Stimulated activated CD4-positive, alpha-beta T cell treated with anti-CD3 and anti-CD28 coated beads, TNF-alpha, amount 100 ng/mL, for 4 hours (primary cell): ENCODE results near the gene AGAP6.
"Not testable (repeated sequence)": the region's sequence is repeated elsewhere in the genome, so short reads cannot be mapped to it uniquely, and the experiment has no call there.

Experiments
- DNase-seq, 3 experiments: peaks; one replicate each; pipeline ENCODE4 v3.0.0-alpha.2; 2020; ENCODE audit warnings: low read depth in 3 of 3

AGAP6 gene

DNA sequence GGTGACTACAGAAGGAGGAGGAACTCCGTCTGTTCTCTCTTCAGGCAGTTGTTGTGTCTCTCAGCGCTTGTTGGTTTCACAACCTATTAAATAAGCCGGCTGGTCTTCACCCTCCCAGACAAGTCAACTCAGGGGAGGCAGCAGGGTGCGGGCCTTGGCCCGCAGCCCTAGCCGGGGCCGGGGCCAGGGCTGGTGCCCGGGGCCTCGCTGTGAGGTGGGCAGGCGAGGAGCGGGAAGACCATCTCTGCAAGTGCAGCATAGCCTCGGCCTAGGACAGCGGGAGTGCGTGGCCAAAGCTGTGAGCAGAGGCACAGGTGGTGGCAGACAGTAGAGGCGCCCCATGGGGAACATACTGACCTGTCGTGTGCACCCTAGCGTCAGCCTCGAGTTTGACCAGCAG, at the start of gene AGAP6:
AGAP6 (plus strand) TSS at position 31 of the 400 bp plus-strand sequence; CDS start at position 341, 310 bp downstream.
- DNase-seq, result not testable (repeated sequence)

DNA sequence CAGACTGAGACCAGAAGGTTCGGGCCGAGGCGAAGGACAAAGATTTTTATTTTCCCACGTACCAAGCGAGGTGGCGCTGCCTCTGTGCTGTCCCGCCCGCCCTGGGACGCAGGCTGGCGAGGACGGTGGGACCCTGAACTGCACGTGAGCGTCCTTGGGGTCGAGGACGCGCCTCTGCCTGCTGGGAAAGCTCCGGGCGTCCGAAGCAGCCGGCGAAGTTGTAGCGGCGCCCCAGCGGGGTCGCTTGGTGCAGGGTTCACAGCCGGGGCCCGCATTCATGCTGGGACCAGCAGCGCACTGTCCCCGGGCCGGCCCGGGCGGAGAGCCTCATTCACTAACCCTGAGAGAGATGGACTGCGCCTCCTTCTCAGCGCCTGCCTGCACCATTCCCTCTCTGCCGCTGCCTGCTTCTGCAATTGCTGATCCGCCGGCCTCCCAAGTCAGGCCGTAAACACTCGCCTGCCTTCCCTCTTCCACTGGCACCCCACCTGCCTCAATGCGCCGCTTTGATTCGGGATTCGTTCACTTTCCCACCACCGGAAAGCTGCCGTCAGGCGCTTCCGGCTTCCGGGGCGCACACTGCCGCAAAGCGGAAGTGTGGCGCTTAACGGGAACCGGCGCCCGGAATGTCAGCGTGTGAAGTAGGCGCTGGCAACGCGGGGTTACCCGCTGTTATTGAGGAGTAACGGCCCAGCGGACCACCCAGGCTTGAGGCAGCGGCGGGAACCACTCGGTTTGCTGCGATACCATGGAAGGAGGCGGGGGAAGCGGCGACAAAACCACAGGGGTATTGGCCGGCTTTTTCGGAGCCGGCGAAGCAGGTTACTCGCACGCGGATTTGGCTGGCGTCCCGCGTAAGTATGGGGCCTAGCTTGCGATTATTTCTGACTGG, 46.5 kb upstream of the AGAP6 start, which contains the start of the genes PARG and TIMM23B:
PARG (minus strand) TSS at position 581 of the 892 bp plus-strand sequence; CDS start at position 279, 302 bp downstream.
TIMM23B (plus strand) TSS at position 607 of the 892 bp plus-strand sequence; CDS start at position 749, 142 bp downstream.
- DNase-seq, result peak; percentile 48 to 67 (median 59)

DNA sequence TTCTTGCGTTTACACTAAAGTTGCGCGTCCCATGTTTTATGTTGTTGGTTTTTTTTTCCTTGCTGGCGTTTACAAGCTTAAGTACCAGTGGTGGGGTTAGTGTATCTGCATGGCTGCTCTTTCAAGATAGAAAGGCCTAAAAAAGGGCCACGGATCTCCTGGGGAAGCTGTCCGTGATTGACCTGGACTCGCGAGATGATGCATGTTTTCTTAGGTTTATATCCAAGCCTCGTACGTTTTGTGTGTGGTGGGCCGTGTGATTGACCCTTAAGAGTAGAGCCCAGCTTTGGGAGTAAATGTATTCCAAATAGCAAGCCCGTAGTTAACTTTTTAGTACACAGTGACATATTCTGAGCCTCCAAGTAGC, 45.9 kb upstream of the AGAP6 start:
- DNase-seq, result not testable (repeated sequence)

DNA sequence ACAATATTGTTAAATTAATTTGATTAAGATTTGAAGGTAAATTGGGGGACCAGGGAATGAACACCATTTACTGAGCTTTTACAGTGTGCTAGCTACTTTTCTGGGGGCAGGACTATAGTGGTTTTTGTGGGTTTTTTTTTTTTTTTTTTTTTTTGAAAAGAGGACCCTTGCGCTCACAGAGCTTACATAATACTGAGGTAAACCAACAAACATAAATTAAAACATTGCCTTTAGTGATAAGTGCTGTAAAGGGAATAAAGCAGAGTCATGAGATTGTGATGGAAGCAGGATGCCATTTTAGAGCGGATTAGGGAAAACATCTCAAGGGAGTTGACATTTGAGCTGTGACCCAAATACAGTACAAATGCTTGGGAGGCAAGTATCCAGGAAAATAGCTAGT, 44.6 kb upstream of the AGAP6 start:
- DNase-seq, result not testable (repeated sequence)

DNA sequence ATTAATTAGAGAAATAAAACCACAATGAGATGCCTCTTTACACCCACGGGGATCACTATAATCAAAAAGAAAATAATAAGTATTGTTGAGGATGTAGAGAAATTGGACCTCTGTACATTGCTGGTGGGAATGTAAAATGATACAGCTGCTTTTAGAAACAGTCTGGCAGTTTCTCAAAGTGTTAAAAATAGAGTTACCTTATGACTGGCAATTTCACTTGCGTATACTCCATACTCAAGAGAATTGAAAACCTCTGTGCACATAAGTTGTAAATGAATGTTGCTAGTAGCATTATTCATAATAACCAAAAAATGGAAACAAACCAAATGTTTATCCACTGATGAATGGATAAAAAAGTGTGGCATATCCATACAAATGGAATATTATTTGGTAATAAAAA, 40.1 kb upstream of the AGAP6 start:
- DNase-seq, result not testable (repeated sequence)

DNA sequence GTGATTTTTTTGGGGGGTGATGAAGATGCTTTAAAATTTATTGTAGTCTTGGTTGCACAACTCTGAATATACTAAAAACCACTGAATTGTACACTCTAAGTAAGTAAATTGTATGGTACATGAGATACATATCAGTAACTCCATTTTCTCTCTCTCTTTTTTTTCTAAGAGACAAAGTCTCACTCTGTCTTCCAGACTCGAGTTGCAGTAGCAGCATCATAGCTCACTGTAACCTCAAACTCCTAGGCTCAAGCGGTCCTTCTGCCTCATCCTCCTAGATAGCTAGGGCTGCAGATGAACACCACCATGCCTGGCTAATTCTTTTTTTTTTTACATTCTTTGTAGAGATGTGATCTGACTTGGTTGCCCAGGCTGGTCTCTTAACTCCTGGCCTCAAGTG, 39.5 kb upstream of the AGAP6 start:
- DNase-seq, result not testable (repeated sequence)

DNA sequence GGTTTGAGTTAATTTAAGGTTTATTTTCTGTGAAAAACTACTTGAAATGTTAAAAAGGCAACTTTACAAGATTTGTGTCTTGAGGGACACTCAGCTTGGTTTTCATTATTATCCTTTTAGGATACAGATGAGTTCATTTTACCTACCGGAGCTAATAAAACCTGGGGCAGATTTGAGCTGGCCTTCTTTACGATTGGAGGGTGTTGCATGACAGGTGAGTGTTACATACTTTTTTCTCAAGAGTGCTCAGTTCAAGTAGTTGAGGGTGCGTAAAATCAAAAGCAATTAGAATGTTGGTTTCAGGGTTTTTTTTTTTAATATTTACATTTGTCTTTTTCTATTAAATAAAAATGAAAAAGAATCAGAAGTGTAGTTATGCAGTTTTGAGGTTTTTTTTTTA, 36.2 kb upstream of the AGAP6 start:
- not testable (repeated sequence) for DNase-seq

DNA sequence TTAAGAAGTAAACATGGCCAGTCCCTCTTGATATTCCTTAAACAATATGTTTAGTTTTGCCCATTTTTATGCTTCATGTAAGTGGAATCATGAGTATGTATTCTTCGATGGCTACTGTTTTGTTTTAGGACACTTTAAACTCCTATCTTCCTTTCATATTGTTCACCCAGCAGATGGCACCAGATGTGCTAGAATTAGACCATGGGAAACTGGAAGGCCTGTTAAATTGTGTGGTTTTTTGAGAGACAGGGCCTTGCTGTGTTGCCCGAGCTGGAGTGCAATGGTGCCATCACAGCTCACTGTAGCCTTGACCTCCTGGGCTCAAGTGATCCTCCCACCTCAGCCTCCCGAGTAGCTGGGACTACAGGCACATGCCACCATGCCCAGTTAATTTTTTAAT, 35.1 kb upstream of the AGAP6 start:
- not testable (repeated sequence) for DNase-seq

DNA sequence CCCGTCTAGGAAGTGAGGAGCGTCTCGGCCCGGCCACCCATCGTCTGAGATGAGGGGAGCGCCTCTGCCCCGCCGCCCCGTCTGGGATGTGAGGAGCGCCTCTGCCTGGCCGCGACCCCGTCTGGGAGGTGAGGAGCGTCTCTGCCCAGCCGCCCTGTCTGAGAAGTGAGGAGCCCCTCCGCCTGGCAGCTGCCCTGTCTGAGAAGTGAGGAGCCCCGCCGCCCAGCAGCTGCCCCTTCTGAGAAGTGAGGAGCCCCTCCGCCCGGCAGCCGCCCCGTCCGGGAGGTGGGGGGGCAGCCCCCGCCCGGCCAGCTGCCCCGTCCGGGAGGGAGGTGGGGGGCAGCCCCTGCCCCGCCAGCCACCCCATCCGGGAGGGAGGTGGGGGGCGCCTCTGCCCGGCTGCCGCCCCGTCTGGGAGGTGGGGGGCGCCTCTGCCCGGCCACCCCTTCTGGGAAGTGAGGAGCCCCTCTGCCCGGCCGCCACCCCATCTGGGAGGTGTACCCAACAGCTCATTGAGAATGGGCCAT, 17.8 kb upstream of the AGAP6 start:
- not testable (repeated sequence) for DNase-seq

DNA sequence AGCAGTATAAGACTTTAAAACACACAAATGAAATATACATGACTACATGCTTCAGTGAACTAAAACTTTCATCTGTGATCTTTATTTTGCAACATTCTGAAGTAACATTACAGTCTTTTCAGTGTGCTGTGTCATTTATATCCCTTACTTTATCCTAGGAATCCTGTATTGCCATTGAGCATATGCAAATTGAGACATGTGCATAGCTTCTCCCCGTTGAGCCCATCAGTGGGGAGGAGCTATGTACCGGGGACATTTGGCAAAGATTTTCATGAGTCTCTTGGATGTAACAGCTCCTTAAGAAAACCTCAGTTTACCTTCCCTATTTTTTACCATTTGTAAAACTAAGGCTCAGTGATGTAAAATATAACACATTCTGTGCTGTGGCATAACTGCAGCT, 16.7 kb upstream of the AGAP6 start:
- DNase-seq, result not testable (repeated sequence)

DNA sequence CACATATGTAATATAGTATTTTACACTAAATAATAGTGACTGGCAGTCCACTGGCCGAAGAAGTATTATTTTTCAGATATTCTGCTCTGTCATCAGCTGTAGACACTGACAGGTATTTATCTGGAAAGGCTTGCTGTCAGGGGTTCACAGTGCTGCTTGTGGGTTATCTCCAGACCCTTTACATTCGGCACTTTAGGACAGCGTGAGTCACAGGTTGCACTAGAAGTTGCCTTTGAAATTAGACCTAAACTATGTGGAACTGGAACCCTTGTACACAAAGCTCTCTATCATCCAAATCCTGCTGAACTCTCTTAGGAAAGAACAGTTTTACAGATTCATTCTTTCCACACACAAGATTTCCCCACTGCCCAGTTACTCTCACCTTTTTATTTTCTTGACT, 16.1 kb upstream of the AGAP6 start:
- DNase-seq, result not testable (repeated sequence)

DNA sequence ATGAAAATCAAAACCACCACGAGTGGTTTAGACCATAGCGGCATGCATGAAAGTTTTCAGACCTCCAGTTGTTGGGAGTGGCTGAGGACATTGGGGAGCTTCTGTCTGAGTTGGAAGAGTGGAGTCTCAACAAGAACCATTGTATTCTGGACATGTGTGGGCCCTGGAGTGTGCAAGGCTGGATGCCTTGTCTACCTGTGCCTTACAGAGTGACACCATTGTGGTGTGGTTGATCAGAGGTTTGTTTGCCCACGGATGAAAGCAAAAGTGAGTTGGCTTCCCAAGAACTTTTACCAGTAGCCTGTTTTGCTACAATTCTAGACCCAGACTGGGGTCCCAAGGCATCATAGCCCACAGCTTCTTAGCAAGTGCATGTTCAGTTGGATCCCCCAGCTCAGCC, 10.4 kb upstream of the AGAP6 start:
- not testable (repeated sequence) for DNase-seq

DNA sequence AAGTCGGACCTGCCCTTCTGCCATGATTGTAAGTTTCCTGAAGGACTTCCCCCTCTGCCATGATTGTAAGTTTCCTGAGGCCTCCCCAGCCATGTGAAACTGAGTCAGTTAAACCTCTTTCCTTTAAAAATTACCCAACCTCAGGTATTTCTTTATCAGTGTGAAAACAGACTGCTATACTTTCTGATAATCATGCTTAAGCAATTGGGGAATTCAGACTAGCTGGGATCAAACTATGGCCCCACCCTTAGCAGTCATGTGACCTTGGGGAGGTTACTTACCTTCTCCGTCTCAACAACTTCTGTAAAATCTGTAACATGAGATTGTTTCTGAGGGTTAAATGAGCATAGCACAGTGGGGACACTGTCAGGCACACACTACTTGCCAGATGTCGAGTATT, 999 bp upstream of the AGAP6 start:
- DNase-seq, result not testable (repeated sequence)

DNA sequence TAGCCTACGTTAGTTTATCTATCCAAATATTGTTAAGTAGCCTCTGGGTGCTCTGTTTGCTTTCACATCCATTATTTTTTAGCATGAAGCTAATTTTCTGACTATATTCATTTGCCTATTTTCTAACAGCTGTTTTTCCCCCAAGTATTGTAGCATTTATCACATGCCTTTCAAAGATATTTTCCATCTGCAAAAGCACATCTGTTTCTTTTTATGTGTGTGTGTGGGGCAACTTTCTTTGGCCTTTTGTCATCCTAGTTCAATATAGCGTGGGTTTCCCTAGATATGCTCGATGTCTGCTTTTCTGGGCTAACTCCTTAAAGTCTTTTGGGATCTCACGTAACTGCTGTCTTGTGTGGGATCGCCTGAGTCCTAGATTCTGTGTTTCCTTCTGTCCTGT, 7.1 kb downstream of the AGAP6 start:
- DNase-seq, result not testable (repeated sequence)

DNA sequence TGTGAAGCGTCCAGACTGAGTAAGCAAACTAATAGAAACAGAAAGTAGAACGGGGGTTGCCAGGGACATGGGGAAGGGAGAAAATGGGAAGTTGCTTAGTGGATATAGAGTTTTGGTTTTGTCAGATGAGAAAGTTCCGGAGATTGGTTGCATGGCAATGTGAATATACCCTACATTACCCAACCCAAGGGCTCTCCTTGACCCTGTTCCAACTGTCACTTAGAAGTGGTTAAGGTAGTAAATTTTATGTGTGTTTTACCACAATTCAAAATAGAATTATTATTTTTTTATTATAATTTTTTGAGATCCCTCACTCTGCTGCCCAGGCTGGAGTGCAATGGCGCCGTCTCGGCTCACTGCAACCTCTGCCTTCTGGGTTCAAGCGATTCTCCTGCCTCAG, 25.8 kb downstream of the AGAP6 start:
- DNase-seq, result not testable (repeated sequence)

DNA sequence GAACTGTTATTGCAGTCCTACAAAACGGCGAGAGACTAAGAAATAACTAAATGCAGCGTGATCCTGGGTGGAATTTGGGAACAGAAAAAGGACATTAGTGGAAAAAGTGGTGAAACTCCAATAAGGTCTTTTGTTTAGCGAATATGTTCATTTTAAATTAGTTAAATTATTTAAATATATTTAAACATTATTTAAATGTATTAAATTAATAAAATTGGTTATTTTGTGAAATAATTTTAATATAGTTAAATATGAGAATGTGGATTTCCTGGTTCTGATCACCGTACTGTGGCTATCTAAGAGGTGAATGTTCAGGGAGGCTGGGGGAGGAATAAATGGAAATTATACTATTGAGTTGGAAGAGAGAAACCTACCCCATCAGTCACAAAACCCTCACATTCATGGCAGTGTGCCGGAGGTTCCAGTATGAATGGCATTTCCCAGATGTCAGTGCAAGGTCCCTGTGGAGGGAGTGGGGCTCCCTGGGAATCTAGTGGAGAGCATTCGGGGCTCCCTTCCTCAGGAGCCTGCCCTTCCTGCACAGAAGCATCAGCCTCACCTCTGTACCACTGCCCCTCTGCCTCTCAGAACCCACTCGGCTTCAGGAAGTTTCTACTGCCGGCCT, 27.5 kb downstream of the AGAP6 start:
- DNase-seq, result not testable (repeated sequence)

DNA sequence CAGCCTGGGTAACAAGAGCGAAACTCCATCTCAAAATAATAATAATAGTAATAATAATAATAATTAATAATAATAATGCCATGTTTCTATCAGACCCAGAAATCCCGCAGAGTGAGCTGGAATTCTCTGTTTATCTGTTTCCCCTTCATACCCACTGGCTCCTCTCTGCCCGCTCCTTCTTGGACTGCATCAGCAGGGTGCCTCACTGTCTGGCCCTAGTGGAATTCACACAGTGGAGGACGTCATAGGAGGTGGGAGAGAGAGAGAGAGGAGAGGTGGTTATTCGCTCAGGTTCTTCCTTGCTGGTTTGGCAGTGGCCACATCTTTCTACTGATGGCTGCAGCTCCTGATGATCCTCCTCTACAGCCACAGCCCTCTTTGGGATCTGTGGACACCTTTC, 28.7 kb downstream of the AGAP6 start:
- not testable (repeated sequence) for DNase-seq

DNA sequence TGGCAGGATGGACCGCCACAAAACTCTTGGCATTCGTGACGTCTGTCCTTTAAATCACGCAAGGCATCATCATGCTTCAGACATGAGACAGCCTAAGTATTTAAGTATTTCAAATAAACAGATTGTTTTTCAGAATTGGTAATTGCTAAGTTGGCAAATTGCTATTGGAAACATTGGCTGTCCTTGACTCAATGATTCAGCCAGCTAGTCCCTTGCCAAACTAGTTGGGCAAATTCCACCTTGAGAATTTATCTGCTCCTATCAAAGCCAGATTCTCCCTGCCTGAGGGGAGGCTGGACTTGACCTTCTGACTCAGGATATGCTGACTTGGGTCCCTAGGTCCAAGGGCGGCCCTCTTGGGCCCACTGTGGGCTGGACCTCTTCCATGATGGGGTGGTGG, 29.4 kb downstream of the AGAP6 start:
- DNase-seq, result not testable (repeated sequence)

DNA sequence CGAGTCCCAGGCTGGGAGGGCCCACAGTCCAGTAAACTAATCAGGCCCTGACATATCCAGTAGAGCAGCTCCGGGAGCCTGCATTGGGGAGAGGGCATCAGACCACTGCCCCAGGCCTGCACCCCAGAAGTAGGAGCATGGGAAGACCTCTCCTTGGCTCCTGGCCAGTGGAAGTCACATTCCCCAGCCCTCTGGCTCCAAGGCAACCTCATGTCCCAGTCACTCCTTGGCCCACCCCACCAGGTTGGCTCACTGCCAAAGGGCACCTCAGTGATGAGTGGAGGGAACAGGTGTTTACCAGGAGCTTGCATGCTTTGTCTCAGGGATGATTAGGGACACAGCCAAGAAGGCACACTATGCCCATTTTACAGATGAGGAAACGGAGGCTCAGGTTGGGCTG, 31.1 kb downstream of the AGAP6 start:
- DNase-seq, result not testable (repeated sequence)

DNA sequence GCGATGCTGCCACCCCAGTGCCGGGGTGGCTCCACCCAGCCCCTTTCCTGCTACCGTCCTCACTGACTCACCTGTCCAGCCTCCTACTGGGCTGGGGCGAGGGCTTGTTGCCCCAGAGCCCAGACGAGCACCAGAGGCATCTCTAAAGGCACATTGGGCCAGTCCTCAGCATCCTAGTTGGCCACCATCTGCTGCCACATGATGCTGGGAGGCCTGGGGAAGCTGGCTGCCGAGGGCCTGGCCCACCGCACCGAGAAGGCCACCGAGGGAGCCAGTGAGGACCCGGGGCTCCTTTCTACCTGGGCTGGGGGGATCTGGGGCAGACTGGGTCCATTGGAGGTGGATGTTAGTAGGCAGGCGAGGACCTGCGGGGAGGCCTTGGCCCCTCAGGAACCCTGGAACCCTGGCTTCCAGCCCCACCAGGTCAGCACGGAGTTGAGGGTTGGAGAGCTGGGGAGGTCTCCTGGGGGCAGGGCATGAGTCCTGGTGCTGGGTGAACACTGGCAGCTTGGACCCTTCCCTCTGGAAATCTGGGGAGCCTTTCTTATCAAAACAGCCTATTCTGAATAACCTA, 32.3 kb downstream of the AGAP6 start:
- DNase-seq, result not testable (repeated sequence)

DNA sequence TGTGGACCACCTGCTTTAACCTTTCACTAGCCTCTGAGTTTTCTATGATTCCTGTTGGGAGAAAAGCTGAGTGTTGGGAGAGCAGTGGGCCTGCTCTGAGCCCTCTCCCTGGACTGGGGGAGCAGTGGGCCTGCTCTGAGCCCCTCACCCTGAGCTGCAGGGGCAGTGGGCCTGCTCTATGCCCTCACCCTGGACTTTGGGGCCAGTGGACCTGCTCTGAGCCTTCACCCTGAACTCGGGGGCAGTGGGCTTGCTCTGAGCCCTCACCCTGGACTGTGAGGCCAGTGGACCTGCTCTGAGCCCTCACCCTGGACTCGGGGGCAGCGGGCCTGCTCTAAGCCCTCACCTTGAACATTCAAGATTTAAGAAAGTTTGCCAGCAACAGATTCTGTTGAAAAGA, 33.4 kb downstream of the AGAP6 start:
- no peak for DNase-seq
